Osteocyte (in vitro differentiated cells): Measurements from ENCODE around the gene TEAD3. TPM values are rescaled to one million over a fixed set of nuclear protein-coding genes. Genes with fewer than 3 reads are reported as not detected.

Source experiments
- DNase-seq: peaks from one replicate; pipeline ENCODE4 v3.0.0; 2021; ENCODE audit warnings: mixed read lengths; ENCODE audit not compliant: unreplicated experiment; ENCODE audit errors: extremely low spot score
- H3K27ac Mint-ChIP-seq: one replicate; pipeline ENCODE4 v1.8.0; 2021; ENCODE audit warnings: mild to moderate bottlenecking, mixed read lengths; ENCODE audit not compliant: unreplicated experiment
- H3K27me3 Mint-ChIP-seq: one replicate; pipeline ENCODE4 v1.8.0; 2021; ENCODE audit warnings: mixed read lengths; ENCODE audit not compliant: unreplicated experiment
- H3K36me3 Mint-ChIP-seq: one replicate; pipeline ENCODE4 v1.8.0; 2021; ENCODE audit warnings: mixed read lengths; ENCODE audit not compliant: unreplicated experiment
- H3K4me1 Mint-ChIP-seq: one replicate; pipeline ENCODE4 v1.8.0; 2021; ENCODE audit warnings: mixed read lengths; ENCODE audit not compliant: unreplicated experiment
- H3K4me3 Mint-ChIP-seq: one replicate; pipeline ENCODE4 v1.8.0; 2021; ENCODE audit warnings: mild to moderate bottlenecking, moderate library complexity, mixed read lengths; ENCODE audit not compliant: unreplicated experiment
- H3K9me3 Mint-ChIP-seq: one replicate; pipeline ENCODE4 v1.8.0; 2021; ENCODE audit warnings: mixed read lengths; ENCODE audit not compliant: unreplicated experiment
- total RNA-seq: library from RNA; stranded (reverse); gene quantifications from 2 replicates; pipeline ENCODE4 v1.2.1, GENCODE V29; 2021
- TF ChIP-seq, protein P1 (sequence below): fragments of 200-600 bp; sonication (generic); IDR thresholded peaks from 2 replicates; pipeline ENCODE4 v1.5.0; 2021; ENCODE audit warnings: antibody characterized with exemption, mild to moderate bottlenecking, moderate library complexity

The TEAD3 gene
- total RNA-seq, 1 donor from 2014 or later: 44.8 TPM

DNA sequence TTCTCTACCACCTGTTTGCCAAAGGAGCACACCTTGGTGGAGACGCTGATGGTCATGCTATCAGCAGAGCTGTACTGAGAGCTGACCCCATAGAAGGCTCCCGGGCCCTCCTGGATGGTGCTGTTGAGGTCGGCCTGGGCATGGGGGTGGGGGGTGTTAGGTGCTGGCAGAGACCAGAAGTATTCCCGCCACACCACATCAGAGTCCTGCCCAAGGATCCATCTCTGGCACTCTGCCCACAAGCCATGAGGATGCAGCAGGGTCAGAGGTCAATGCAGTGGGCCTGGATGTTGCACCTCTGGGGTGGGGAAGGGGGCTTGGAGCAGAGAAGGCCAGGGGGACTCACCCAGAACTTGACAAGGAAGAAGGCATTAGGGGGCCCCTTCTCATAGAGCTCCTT lies 21.3 kb downstream of the TEAD3 start:
- DNase-seq: no peak
- Mint-ChIP-seq H3K27ac (no peak overlapping the region), H3K9me3 (no peaks in the 10 kb centered on the region), H3K27me3 (no peaks in the 10 kb centered on the region), H3K4me1 (peaks cover 24% of the 10 kb centered on the region), H3K4me3 (no peak overlapping the region), H3K36me3 (peaks cover 15% of the 10 kb centered on the region)
- TF ChIP-seq, protein P1, sequence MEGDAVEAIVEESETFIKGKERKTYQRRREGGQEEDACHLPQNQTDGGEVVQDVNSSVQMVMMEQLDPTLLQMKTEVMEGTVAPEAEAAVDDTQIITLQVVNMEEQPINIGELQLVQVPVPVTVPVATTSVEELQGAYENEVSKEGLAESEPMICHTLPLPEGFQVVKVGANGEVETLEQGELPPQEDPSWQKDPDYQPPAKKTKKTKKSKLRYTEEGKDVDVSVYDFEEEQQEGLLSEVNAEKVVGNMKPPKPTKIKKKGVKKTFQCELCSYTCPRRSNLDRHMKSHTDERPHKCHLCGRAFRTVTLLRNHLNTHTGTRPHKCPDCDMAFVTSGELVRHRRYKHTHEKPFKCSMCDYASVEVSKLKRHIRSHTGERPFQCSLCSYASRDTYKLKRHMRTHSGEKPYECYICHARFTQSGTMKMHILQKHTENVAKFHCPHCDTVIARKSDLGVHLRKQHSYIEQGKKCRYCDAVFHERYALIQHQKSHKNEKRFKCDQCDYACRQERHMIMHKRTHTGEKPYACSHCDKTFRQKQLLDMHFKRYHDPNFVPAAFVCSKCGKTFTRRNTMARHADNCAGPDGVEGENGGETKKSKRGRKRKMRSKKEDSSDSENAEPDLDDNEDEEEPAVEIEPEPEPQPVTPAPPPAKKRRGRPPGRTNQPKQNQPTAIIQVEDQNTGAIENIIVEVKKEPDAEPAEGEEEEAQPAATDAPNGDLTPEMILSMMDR: no peak

DNA sequence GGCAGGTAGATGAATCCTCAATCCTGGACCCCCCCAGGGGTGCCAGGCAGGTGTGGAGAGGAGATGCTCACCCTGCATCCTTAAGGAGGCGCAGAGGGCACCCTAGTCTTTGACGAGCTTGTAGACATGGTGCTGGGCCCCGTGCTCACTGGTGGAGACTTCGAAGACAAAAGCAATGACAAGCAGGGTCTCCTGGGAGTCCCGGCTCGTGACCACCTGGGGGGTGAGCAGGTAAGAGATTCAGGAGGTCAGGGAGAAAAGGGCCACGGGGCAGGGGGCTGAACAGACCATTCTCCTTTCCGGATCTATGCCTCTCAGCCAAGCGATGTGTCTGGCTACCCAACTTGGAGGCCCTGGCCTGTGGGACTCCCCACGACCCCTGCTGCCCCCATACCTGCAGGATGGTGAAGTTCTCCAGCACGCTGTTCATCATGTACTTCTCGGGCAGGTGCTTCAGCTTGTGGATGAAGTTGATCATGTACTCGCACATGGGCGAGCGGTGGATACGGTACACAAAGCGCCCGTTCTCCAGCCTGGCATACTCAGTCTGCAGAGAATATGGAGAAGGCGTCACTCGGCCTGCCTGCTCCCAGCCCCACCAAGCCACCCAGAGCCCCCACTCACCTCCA lies 21.8 kb downstream of the TEAD3 start:
- H3K4me3 Mint-ChIP-seq: no peak overlapping the region
- H3K4me1 Mint-ChIP-seq: peaks cover 29% of the 10 kb centered on the region
- peaks cover 20% of the 10 kb centered on the region for H3K36me3 Mint-ChIP-seq
- no peaks in the 10 kb centered on the region for H3K27me3 Mint-ChIP-seq
- no peak for DNase-seq
- TF ChIP-seq, protein P1: no peak
- H3K27ac Mint-ChIP-seq: no peak overlapping the region
- H3K9me3 Mint-ChIP-seq: no peaks in the 10 kb centered on the region

DNA sequence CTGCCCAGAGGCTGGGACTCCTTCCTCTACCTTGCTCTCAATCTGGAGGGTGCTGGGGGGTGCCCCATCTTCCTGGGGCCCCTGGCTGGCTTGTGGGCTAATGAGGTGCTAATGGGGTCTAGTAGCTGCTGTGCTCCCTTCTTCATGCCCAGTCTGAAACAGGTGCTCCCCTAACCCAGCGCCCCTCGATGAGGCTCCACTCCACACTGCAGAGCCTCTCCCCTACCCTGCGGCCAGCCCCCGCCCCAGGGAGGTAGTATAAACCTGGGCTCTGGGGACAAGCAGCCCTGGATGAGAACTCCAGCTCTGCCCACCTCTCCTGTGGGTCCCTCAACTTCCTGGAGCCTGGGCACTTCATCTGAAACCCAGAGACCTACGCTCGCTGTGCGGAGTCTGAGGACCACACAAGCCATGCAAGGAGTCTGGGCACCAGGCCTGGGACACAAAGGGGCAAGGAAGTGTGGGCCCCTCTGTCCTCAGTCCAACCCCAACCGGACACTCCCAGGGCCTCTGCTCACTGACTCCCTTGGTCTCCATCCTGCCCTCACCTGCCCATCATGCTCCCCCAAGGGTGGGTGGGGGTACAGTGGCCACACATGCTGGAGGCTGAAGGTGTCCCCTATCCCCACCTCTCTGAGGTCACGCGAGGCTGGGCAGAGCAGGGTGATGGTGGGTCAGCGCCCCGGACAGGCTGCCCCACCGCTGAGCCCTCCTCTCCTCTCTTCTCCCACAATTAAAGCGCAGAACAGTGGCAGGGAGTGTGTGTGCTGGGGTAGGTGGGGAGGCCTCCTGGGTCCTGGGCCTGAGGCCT lies 22.5 kb downstream of the TEAD3 start:
- Mint-ChIP-seq H3K9me3 (no peaks in the 10 kb centered on the region), H3K27ac (peak overlapping the region; percentile 44), H3K4me1 (peaks cover 31% of the 10 kb centered on the region), H3K36me3 (peaks cover 25% of the 10 kb centered on the region), H3K27me3 (no peaks in the 10 kb centered on the region), H3K4me3 (no peak overlapping the region)
- no peak for DNase-seq
- TF ChIP-seq, protein P1: no peak

DNA sequence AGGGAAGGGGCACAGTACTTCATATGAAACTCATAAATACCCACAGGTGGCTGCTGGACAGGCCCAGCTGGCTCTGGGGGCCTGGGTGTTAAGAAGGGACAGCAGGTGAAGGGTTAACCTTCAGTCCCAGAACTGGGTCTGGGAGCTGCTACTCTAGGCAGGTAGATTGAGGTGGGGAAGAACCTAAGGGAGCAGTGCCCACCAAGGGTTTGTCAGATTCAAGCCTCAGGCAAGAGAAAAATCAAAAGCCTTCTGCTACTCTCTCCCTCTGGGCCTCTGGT lies 23.1 kb downstream of the TEAD3 start:
- Mint-ChIP-seq H3K27me3 (no peaks in the 10 kb centered on the region), H3K4me3 (no peak overlapping the region), H3K27ac (peak overlapping the region; percentile 44), H3K4me1 (peaks cover 32% of the 10 kb centered on the region), H3K9me3 (no peaks in the 10 kb centered on the region), H3K36me3 (peaks cover 28% of the 10 kb centered on the region)
- TF ChIP-seq, protein P1: no peak
- DNase-seq: no peak

DNA sequence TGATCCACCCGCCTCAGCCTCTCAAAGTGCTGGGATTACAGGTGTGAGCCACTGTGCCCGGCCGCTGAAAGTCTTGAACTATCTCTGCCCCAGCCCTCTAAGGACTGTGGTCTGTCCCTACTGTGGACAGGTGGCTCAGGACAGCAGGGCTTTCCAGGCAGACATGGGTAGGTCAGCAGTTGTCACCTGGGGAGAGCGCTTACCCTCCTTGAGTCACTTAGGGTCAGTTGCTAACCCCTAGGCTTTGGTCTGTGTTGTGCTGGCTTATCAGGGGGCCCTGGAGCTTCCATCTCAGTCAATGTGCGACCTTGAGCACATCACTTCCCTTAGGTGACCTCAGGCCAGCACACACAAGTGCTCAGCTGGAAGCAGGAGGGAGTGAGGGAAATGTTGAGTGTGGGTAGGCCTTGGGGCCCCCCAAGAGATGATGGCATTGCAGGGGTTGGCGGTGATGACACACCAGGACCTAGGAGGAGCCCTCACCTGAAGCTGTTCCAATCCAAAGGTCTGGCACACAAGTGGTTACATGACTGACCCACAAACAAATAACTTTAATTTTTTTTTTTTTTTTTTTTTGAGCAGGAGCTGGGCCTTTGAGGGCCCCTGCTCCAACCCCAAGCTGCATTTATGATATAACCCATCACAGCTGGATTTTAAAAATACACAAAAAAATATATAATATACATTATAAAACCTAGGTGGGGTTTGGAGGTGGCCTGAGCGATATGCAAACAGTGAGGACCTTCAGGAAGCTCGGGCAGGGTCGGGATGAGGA lies 23.6 kb downstream of the TEAD3 start:
- Mint-ChIP-seq H3K4me3 (no peak overlapping the region), H3K9me3 (no peaks in the 10 kb centered on the region), H3K36me3 (peaks cover 25% of the 10 kb centered on the region), H3K4me1 (peaks cover 32% of the 10 kb centered on the region), H3K27me3 (no peaks in the 10 kb centered on the region), H3K27ac (no peak overlapping the region)
- TF ChIP-seq, protein P1: no peak
- DNase-seq: no peak
